C1 segment of cervical spinal cord (tissue), 14 donors: ENCODE measurements around the gene RNF4.
"Not testable (repeated sequence)": the region's sequence is repeated elsewhere in the genome, so short reads cannot be mapped to it uniquely, and the experiment has no call there.

Experiments
- DNase-seq, 14 donors: peaks; one replicate each; lab custom pipeline; 2025; lab: John Stamatoyannopoulos, UW

RNF4 gene

DNA sequence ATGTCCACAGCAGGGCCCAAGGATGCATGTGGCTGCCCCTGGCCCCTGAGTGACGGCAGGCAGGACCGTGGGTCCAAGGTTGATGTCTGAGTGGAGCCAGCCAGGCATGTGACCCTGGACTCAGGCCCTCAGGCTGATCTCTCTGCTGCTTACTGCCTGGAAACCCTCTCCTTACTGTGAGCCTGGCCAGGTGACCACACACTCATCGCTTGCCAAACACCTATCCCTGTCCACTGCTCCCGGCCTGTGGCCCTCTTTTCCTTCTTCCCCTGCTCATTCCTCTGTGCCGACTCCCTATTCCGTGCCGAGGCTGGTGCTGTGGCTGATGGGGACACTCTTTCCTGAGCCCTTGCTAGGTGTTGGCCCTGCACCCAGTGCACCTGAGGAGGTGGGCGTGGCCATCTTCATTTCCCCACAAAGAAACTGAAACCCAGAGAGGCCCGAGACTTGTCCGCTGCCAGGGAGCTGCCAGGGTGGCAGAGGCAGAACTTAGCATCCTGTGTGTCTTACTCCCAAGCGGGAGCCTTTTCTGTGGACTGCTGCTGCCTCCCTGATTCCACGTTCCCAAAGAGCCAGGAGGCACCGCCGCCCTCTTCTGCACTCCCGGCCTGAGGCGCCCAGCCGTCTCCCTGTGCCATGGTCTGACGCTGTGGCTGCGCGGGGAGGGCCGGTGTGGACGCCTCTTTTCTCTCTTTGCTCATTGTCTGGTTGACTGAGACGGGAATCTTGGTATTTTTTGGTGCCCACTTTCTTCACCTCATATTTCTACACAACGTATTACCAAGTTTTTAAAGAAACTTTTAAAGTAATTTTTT lies 11.2 kb upstream of the RNF4 start:
- no peak for DNase-seq

DNA sequence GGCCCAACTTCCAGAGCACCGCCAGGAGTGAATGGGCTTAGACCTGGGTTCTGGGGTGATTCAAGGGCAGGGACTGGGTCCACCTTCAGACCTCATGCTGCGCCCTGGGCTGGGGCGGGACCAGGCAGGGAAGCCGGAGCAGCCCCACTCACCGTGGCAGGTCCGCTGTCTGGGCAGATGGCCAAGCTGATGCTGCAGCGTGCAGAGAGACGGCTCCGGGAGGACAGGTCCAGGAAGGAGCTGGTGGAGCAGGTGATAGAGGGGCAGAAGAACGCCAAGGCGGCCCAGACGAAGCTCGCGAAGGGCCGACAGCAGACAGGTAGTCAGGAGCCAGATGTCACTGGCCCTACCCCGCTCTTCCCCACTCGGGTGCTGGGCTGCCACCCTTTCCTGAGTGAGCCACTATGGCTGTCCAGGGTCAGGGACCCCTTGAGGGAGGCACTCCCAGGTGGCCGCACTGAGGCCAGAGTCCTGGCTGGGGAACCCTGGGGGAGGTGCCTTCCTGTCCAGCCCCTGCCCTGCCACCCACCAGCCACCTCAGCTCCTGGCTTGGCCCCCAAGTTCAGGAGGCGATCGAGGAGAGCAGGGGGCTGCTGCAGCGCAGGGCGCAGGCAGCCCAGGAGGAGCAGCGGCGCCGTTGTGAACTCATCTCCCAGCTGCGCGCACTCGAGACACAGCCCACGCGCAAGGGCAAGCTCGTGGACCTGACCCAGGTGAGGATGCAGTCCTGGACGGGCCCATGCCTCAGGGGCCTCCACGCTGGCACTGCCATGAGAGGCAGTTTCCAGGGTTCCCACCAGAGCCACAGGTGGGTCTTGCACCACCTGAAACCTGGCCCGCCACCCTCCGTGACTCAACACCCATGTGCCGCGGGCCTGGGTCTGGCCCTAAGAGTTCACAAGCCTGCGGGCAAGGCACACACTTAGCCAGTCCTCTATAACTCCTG lies 10.1 kb upstream of the RNF4 start:
- DNase-seq = no peak

DNA sequence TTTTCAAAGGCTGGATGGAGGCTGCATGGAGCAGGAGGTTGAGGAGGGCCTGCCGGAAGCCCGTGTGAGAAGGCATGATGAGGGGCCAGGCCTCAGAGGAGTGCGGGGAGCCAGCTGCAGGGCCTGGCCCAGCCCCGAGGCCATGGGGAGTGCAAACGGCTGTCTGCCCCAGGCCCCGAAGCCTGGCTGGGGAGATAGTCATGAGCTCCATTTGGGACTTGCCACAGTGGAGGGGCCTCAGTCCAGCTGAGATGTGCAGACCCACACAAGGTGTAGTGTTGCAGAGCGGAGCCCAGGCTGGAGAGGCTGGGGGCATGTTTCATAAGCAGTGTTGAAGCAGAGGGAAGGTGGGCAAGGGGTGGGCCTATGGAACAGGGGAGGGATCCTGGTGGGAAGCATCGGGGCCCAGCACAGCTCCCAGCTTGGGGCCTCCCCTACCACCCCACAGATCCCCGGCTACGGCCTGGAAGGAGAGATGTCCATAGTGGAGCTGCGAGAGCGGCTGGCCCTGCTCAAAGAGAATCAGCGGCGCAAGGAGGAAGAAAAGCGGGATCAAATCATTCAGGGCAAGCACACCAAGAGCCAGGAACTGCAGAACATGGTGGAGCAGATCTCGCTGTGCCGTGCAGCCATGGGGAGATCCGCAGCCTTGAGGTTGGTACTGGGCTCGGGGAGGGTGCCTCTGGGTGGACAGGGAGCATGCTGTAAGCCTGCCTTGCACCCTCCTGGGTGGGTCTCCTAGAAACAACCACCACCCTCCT lies 9.1 kb upstream of the RNF4 start:
- DNase-seq = no peak

DNA sequence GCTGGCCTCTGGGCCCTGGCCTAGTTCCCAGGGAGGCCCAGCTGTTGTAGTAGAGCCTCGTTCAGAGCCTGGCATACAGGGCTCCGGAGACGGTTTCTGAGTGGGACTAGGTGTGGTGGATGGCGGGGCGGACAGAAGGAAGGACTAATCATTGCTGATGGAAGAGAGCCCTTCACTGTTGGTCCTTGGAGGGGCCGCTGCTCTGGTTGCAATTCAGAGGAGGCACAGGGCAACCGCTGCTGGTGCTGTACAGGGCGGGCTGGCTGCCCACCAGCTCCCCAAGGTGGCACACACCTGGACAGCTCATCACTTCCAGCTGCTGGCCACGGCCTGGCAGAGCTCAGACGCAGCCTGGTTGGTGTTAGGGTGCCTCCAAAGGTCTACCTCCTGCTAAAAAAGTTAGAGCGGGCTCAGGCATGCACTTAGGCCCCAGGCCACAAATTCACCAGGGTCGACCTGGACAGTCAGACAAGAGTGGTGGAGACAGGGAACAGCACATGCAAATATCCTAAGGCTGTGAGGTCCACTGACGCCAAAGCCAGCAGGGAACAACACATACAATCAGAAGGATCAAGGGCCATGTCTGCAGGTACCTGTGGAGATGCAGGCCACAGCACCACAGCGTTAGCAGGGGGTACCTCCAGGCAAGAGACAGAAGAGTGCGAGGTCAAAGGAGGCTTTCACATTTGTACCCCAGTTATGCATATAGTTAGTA lies 7.5 kb upstream of the RNF4 start:
- DNase-seq = no peak

- DNase-seq = peak in 10 of 14 donors; percentile 4 to 71 (median 46)
These were observed 6.5 kb upstream of the RNF4 start for GRCh38 chr4:2462218-2462991.

DNA sequence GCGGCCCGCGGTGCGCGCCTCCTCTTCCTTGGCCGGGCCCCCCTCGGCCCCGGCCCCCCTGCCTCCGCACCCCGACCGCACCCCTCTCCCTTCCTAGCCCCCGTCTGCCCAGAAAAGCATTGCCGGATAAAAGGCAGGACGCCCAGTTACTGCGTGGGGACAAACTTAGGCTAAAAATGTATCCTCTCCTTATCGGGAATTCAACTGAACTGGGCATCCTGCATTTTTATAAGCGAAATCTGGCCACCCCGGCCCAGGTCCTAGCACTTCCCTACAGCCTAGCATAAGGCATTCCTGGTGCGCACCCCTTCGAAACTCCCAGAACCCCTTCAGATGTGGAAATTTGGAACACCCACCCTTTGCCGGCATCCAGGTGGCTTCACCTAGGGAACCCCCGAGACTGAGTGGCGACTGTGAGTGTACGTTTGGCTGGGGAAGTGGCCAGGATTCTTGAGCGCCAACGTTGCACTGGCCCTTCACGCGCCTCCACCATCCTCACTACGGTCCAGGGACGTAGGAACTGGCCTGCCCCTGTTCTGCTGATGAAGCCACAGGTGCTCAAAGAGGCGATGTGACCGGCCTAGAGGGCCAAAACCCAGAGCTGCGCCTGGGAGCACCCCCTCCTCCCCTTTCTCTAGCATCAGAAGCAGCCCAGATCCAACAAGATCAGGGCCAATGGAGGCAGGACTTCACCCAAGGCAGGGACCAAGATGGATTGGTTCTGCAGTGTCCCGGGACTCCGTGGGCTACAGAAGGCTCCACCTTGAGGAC lies 5.7 kb upstream of the RNF4 start:
- no peak for DNase-seq

GRCh38 chr4:2465032-2465431 lies 3.9 kb upstream of the RNF4 start:
- no peak for DNase-seq

DNA sequence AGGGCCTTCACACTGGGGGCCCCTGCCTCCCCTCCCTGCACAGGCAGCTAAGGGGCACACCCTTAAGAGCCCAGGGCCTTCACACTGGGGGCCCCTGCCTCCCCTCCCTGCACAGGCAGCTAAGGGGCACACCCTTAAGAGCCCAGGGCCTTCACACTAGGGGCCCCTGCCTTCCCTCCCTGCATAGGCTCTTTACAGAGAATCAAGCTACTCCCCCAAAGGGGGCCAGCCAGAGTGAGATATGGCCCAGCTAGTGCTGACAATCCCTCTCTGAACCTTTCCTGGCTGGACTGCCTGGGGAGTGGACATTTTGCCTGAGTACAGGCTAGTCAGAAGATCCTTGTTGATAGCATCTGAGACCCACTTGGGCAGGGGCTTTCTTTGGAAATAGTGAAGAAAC lies 3.4 kb upstream of the RNF4 start:
- DNase-seq = not testable (repeated sequence)

DNA sequence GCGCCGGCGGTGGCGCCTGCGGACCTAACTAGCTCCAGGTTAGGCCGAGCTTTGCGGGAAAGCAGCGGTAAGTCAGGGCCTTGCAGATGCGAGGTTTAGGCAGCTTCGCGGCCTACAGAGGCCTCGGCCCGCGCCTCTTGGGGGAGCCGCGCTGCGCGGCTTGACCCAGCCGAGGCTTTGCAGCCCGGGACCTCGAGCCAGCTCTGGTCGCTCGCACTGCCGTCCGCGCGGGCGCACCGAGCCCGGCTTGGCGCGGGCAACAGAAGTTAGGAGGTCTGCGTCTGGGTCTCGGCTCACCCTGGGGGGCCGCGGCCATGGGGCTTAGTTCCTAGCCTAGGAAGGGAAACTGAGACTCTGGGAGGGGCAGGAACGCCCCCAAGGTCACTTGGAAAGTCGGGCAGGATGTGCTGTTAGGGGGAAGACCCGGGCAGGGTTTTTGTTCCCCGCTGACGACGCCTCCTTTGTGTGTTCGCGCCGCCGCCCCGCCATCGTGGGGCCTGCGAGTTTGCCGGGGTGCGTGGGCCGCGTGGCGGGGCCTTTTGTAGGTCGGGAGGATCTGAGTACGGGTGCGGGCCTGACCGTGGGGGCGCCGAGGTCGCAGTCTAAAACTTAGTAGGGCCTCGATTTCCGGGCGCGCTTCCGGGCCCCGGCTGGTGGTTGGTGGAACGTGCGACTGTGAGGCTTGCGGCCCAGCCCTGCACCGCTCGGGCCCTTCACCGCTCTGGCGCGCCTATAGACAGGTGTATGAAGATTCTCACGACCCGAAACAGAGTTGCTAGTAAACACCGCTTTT lies 482 bp downstream of the RNF4 start:
- peak in 5 of 14 donors; percentile 27 to 61 (median 36) for DNase-seq

- DNase-seq = no peak
These were observed 1.9 kb downstream of the RNF4 start for GRCh38 chr4:2470791-2471190.

DNA sequence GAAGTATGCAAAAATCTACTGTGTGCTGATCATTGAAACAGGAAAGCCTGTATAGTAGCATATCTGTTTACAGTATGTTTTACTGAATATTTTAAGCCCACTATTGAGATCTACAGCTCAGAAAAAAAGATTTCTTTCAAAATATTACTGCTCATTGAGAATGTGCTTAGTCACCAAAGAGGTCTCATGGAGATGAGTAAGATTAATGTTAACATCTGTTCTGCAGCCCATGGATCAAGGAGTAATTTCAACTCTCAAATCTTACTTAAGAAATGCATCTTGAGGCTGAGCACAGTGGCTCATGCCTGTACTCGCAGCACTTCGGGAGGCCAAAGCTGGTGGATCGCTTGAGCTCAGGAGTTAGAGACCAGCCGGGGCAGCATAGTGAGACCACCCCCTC lies 3.3 kb downstream of the RNF4 start:
- DNase-seq = no peak

DNA sequence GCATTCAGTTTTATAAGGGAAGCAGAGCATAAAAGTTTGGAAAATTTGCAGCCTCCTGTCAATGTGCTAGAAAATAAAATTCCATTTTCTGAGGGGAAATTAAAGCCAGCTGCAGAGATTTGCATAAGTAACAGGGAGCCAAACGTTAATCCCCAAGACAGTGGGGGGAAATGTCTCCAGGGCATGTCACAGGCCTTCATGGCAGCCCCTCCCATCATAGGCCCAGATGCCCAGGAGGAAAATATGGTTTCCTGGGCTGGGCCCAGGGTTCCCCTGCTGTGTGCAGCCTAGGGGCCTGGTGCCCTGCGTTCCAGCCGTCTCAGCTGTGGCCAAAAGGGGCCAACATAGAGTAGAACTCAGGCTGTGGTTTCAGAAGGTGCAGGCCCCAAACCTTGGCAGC lies 9.3 kb downstream of the RNF4 start:
- no peak for DNase-seq

GRCh38 chr4:2480649-2481048 lies 11.7 kb downstream of the RNF4 start:
- DNase-seq = no peak

DNA sequence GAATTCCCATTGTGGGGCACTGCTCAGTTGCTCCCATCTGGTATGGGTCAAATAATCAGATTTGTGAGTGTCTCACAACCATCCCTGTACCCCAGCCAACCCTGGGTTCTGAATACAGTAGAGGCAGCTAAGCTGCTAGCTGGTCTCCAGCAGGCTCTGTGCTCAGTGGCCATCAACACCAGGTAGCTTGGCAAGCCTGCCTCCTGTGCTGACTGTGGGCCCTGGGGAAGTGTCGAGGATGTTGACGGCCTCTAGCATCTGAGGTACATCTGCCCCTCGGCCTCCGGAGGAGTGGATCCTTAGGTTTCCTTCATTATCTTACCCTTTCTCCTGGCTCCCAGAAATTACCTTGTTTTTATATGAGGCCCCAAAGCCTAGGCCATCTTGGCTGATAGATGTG lies 13.3 kb downstream of the RNF4 start:
- peak in 1 of 14 donors; percentile 32 for DNase-seq

DNA sequence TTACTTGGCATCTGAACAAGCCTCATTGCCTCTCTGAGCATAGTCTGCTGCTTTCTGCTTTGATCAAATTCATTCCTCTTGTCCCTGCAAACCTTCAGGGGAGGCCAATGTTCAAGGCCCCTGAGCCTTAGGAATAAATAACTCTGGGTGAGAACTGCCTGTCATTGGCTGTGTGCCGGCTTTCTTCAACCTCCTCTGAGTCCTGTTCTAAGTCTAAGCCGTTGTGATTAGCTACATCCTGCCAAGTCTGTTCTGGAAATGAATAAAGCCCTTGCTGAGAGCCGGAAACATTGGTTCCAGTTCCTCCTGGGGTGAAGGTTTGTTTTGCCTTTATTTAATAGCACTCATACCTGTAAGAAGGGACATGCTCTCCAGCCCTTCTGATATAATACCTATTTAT lies 13.8 kb downstream of the RNF4 start:
- DNase-seq = peak in 8 of 14 donors; percentile 7 to 78 (median 32)

DNA sequence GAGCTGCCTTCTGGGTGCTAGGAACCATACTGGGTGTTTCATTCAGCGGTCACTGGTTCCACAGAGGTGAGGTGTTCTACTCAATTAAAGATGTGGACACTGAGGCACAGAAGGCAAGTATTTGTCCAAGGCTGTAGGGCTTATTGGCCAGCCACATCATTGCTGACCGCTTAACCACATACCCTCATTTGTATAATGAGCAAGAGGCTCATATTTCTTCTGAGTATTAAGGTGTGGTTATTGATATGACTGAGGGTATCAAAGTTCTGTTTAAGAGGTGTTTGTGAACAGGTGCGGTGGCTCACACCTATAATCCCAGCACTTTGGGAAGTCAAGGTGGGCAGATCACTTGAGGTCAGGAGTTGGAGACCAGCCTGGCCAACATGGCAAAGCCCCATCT lies 14.3 kb downstream of the RNF4 start:
- DNase-seq = no peak

- DNase-seq = no peak
These were observed 15.3 kb downstream of the RNF4 start for GRCh38 chr4:2484185-2484584.

- DNase-seq = peak in 8 of 14 donors; percentile 23 to 64 (median 51)
These were observed 16.1 kb downstream of the RNF4 start for GRCh38 chr4:2484993-2485392.

DNA sequence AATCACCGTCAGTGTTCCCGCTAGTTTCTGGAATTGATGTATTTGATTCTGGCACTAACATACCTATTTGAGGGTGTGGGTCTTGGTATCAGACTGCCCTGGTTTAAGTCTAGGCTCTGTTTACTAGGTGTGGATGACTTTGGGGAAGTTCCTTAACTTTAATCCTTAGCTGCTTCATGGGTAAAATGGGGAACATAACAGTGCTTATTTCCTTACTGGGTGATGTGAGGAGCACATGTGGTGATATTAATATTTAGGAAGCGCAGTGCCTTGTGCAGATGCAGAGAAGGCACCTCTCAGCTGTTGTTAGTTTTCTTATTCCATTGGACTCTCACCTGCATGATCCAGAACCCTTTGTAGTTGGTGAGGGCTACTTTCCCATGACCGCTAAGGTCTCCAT lies 17.1 kb downstream of the RNF4 start:
- DNase-seq = no peak
